ENCODE results near the gene PLEKHB2. TPM values are rescaled to one million over a fixed set of nuclear protein-coding genes. Genes with fewer than 3 reads are reported as not detected.

The PLEKHB2 gene
- total RNA-seq, 1 experiment from 2014 or later = 55.9 TPM

DNA sequence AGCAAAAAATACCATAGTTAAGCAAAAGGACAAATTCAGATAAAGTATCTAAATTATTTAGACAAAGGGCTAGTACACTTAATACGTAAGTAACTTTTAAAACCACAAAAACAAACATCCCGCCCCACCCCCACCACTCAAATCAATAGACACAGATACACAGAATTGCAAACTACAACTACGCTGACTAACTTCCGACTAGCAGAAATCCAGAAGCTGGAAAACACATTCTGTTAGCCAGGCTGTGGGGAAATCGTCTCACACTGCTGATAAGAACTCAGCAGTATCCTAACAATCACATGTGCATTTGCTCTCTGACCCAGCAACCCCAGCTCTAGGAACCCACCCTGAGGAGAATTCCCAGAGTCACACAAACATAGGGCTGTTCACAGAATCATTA is 28.4 kb upstream of the PLEKHB2 start:
- Histone ChIP-seq H3K4me1 (ENCODE audit: insufficient read depth, low read length) (peaks cover 4% of the 10 kb centered on the region; the same call in 1 of the 2 replicates), H3K4me2 (ENCODE audit: insufficient read depth, insufficient read length, low read length) (no peak overlapping the region), H3K79me2 (ENCODE audit: insufficient read depth, low read length) (peaks cover 29% of the 10 kb centered on the region), H2BK20ac (ENCODE audit: low read depth, low read length, poor library complexity, severe bottlenecking) (no peak overlapping the region), H3K9ac (ENCODE audit: extremely low read depth, insufficient read length, low read length) (no peak overlapping the region), H4K8ac (replicated peaks; ENCODE audit: insufficient read length, low read depth, low read length) (no peak overlapping the region), H3K14ac (ENCODE audit: insufficient read depth, low read length) (no peak overlapping the region), H3K4ac (ENCODE audit: low read depth, low read length) (no peak overlapping the region), H2BK12ac (ENCODE audit: insufficient read length, low read depth, low read length) (no peak overlapping the region), H3K27me3 (ENCODE audit: insufficient read depth, low read length) (no peaks in the 10 kb centered on the region), H2BK15ac (ENCODE audit: low read depth, low read length) (no peak overlapping the region), H3K9me3 (ENCODE audit: control insufficient read depth, low read depth, low read length) (no peaks in the 10 kb centered on the region), H2AFZ (ENCODE audit: low read length) (no peak overlapping the region), H2BK120ac (ENCODE audit: low read depth, low read length, poor library complexity, severe bottlenecking) (no peak overlapping the region), H3K27ac (ENCODE audit: insufficient read length, low read depth, low read length) (no peak overlapping the region), H4K5ac (ENCODE audit: insufficient read length, low read depth, low read length) (no peak overlapping the region), H3T11ph (ENCODE audit: low read length) (no peak overlapping the region), H2AK5ac (ENCODE audit: insufficient read length, low read length) (no peak overlapping the region), H3K23me2 (ENCODE audit: insufficient read length, low read depth, low read length, poor library complexity, severe bottlenecking) (no peaks in the 10 kb centered on the region), H3K23ac (ENCODE audit: insufficient read length, low read depth, low read length) (no peak overlapping the region), H4K20me1 (ENCODE audit: control insufficient read depth, insufficient read depth, insufficient read length) (no peaks in the 10 kb centered on the region), H3K18ac (ENCODE audit: insufficient read length, low read depth, low read length) (no peak overlapping the region), H3K56ac (ENCODE audit: insufficient read length, low read depth, low read length) (no peak overlapping the region), H3K79me1 (ENCODE audit: insufficient read depth, low read depth, low read length, poor library complexity, severe bottlenecking) (peaks cover 8% of the 10 kb centered on the region), H2BK5ac (ENCODE audit: insufficient read length, low read length) (no peak overlapping the region), H4K91ac (ENCODE audit: insufficient read length, low read depth, low read length) (no peak overlapping the region)
- Mint-ChIP-seq H3K27me3 (ENCODE audit: low read depth) (no peaks in the 10 kb centered on the region), H3K36me3 (ENCODE audit: insufficient read depth in 1 of 3, low read depth in 3 of 3) (peaks cover 59 to 91% (median 81%) of the 10 kb centered on the region in 3 experiments), H3K27ac (peak overlapping the region; percentile 31 to 53 (median 49); a peak in 3 of 7 replicates), H3K4me3 (no peak overlapping the region), H3K4me1 (peaks cover 16 to 19% of the 10 kb centered on the region in 2 experiments), H3K9me3 (no peaks in the 10 kb centered on the region)
- TF ChIP-seq, protein P1, sequence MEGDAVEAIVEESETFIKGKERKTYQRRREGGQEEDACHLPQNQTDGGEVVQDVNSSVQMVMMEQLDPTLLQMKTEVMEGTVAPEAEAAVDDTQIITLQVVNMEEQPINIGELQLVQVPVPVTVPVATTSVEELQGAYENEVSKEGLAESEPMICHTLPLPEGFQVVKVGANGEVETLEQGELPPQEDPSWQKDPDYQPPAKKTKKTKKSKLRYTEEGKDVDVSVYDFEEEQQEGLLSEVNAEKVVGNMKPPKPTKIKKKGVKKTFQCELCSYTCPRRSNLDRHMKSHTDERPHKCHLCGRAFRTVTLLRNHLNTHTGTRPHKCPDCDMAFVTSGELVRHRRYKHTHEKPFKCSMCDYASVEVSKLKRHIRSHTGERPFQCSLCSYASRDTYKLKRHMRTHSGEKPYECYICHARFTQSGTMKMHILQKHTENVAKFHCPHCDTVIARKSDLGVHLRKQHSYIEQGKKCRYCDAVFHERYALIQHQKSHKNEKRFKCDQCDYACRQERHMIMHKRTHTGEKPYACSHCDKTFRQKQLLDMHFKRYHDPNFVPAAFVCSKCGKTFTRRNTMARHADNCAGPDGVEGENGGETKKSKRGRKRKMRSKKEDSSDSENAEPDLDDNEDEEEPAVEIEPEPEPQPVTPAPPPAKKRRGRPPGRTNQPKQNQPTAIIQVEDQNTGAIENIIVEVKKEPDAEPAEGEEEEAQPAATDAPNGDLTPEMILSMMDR (conservative IDR thresholded peaks at IDR 0.05) = no peak
- 100% methylated on average over 2 of the region's 5 CpGs for WGBS (ENCODE audit: extremely low coverage, insufficient read length, low lambda C conversion rate)
- no peak for DNase-seq
